ENCODE results near the gene CTDNEP1. TPM values are rescaled to one million over a fixed set of nuclear protein-coding genes. Genes with fewer than 3 reads are reported as not detected.
A peak's percentile ranks its signal among the peaks of the same experiment; 100 is the strongest.

Gene CTDNEP1
- polyA plus RNA-seq, 2 of the 4 experiments (the other 2 are of a cell fraction), result 145 to 161 TPM

- peak overlapping the region; percentile 1 to 94; a peak in 2 of 6 replicates for H3K27ac ChIP-seq
- H3K4me1 ChIP-seq, result peaks cover 55% of the 10 kb centered on the region
- TF ChIP-seq FOSL2 (IDR thresholded peaks at IDR 0.05) (no peak), FOSL2 (CRISPR knock-in tag; IDR thresholded peaks at IDR 0.05) (peak; percentile 75), HMGXB4 (CRISPR knock-in tag; IDR thresholded peaks at IDR 0.05; ENCODE audit: borderline replicate concordance) (no peak), CHD2 (IDR thresholded peaks at IDR 0.05; ENCODE audit: low read length, partially characterized antibody) (no peak), FOXS1 (CRISPR knock-in tag; IDR thresholded peaks at IDR 0.05) (no peak)
- no peak overlapping the region for H3K4me3 ChIP-seq
- ATAC-seq (no peak), DNase-seq (ENCODE audit: low read depth in 1 of 2, low spot score in 1 of 2) (no peak), FAIRE-seq (no peak)
- ChIA-PET CTCF (interaction anchor here (1.1 to 17.3 kb wide), 9 partner anchors 14 to 191 kb away, joined by 3 to 169 read pairs (median 7); partner anchors contain the start of genes ACADVL and DLG4), POLR2A (interaction anchor here (6.9 kb wide), 1 partner anchor 16 kb away, joined by 63 read pairs; the partner anchor contains the start of genes ACADVL and DLG4)
- WGBS (ENCODE audit: missing lambda C conversion rate), result 80% methylated on average over 21 of the region's 22 CpGs
- no peaks in the 10 kb centered on the region for H3K9me3 ChIP-seq
- peak overlapping the region; percentile 92 for H3K4me2 ChIP-seq
These were observed 15.6 kb downstream of the CTDNEP1 start for GRCh38 chr17:7235693-7236665.

GRCh38 chr17:7234083-7234951 is 17.2 kb downstream of the CTDNEP1 start, which contains the start of gene DVL2:
Gene DVL2, minus strand, starts transcription at chr17:7234517. Its CDS starts 255 bp downstream, at chr17:7234262.
- DNase-seq (ENCODE audit: low read depth in 1 of 2, low spot score in 1 of 2), result peak; percentile 98
- Histone ChIP-seq H3K27ac (peak within 1 kb of the TSS; percentile 94 to 95), H3K4me3 (peak within 1 kb of the TSS; percentile 77), H3K4me2 (peak within 1 kb of the TSS; percentile 92), H3K4me1 (peaks cover 44% of the 10 kb centered on the region), H3K9me3 (no peaks in the 10 kb centered on the region)
- peak; percentile 49 to 75 for ATAC-seq
- CTCF ChIA-PET, result interaction anchor here (1.0 to 17.3 kb wide), 6 partner anchors 12 to 189 kb away, joined by 3 to 169 read pairs (median 7); partner anchors contain the start of genes ACADVL and DLG4
- WGBS (ENCODE audit: missing lambda C conversion rate), result under 1% methylated on average over 35 of the region's 72 CpGs
- peak; percentile 98 for FAIRE-seq
- POLR2A ChIA-PET, result interaction anchor here (0.5 to 6.9 kb wide), 10 partner anchors 8 to 199 kb away, joined by 3 to 63 read pairs (median 3); partner anchors contain the start of genes ACADVL, DLG4, GABARAP and SLC16A13
- no peak for TF ChIP-seq RARB (CRISPR knock-in tag; IDR thresholded peaks at IDR 0.05)
- peak; percentile 95 for TF ChIP-seq TP53 (CRISPR knock-in tag; IDR thresholded peaks at IDR 0.05)
- peak; percentile 90 for TF ChIP-seq POLR2AphosphoS2 (conservative IDR thresholded peaks at IDR 0.05; ENCODE audit: low read length)
- TF ChIP-seq HDAC2 (IDR thresholded peaks at IDR 0.05), result 0 out of 2 replicates have a peak, but pooled peaks have one; percentile 66
- TF ChIP-seq RFX5 (IDR thresholded peaks at IDR 0.05), result no peak
- no peak for TF ChIP-seq FOSL2 (IDR thresholded peaks at IDR 0.05)
- TF ChIP-seq FOSL2 (CRISPR knock-in tag; IDR thresholded peaks at IDR 0.05), result peak; percentile 82
- peak; percentile 84; the same call in 1 of the 2 replicates for TF ChIP-seq ATOH8 (CRISPR knock-in tag; IDR thresholded peaks at IDR 0.05; ENCODE audit: low read depth)
- peak; percentile 73; the same call in 1 of the 2 replicates for TF ChIP-seq PHF8 (IDR thresholded peaks at IDR 0.05; ENCODE audit: borderline replicate concordance, low read depth)
- TF ChIP-seq NPAS2 (CRISPR knock-in tag; IDR thresholded peaks at IDR 0.05; ENCODE audit: borderline replicate concordance), result peak; percentile 96
- peak; percentile 96; the same call in 2 of the 3 replicates for TF ChIP-seq BCL3 (IDR thresholded peaks at IDR 0.05)
- TF ChIP-seq HMGXB4 (CRISPR knock-in tag; IDR thresholded peaks at IDR 0.05; ENCODE audit: borderline replicate concordance), result peak; percentile 87; the same call in 1 of the 2 replicates
- TF ChIP-seq EHF (CRISPR knock-in tag; IDR thresholded peaks at IDR 0.05), result peak; percentile 88; the same call in 1 of the 2 replicates
- TF ChIP-seq POLR2A (IDR thresholded peaks at IDR 0.05; ENCODE audit: low read length), result peak; percentile 86
- TF ChIP-seq HEYL (CRISPR knock-in tag; IDR thresholded peaks at IDR 0.05), result peak; percentile 83; the same call in 1 of the 2 replicates
- TF ChIP-seq CBX2 (IDR thresholded peaks at IDR 0.05; ENCODE audit: borderline replicate concordance, low read depth), result no peak
- peak; percentile 78 for TF ChIP-seq FOXS1 (CRISPR knock-in tag; IDR thresholded peaks at IDR 0.05)
- no peak for TF ChIP-seq RNF2 (IDR thresholded peaks at IDR 0.05; ENCODE audit: borderline replicate concordance, low read depth)
- no peak for TF ChIP-seq NR3C1 (IDR thresholded peaks at IDR 0.05)
- 0 out of 5 replicates have a peak, but pooled peaks of 1 of the 2 experiments have one; percentile 24 for TF ChIP-seq EP300 (IDR thresholded peaks at IDR 0.05)
- peak; percentile 79; the same call in 1 of the 2 replicates for TF ChIP-seq E2F6 (IDR thresholded peaks at IDR 0.05; ENCODE audit: borderline replicate concordance, low read depth)
- peak; percentile 97 for TF ChIP-seq HOXB5 (CRISPR knock-in tag; IDR thresholded peaks at IDR 0.05)
- TF ChIP-seq MAX (IDR thresholded peaks at IDR 0.05), result peak; percentile 97
- TF ChIP-seq HOXB13 (CRISPR knock-in tag; IDR thresholded peaks at IDR 0.05; ENCODE audit: low read depth), result peak; percentile 74; the same call in 1 of the 2 replicates
